Endothelial cell of umbilical vein (primary cell): Measurements from ENCODE around the gene BARX1.

Experiments
- POLR2A ChIP-seq: IDR thresholded peaks from 2 replicates; pipeline ENCODE4 v1.6.1; 2012; ENCODE audit warnings: low read depth, mild to moderate bottlenecking, control low read depth, low read length
- POLR2AphosphoS5 ChIP-seq: IDR thresholded peaks from 2 replicates; pipeline ENCODE4 v1.6.1; 2012; ENCODE audit warnings: low read depth, mild to moderate bottlenecking, control low read depth, low read length, moderate library complexity; ENCODE audit not compliant: insufficient read depth
- TF ChIP-seq, protein P1 (sequence below), 2 donors: IDR thresholded peaks; 1 replicate in 1 of 2; 2 replicates in 1 of 2; pipeline ENCODE4 v1.5.1; 2011; ENCODE audit warnings: low read length in 2 of 2, mild to moderate bottlenecking in 2 of 2, moderate library complexity in 2 of 2, control low read depth in 1 of 2, inconsistent platforms in 1 of 2, low read depth in 1 of 2; ENCODE audit not compliant: insufficient read depth in 1 of 2; ENCODE audit errors: extremely low read depth in 1 of 2

DNA sequence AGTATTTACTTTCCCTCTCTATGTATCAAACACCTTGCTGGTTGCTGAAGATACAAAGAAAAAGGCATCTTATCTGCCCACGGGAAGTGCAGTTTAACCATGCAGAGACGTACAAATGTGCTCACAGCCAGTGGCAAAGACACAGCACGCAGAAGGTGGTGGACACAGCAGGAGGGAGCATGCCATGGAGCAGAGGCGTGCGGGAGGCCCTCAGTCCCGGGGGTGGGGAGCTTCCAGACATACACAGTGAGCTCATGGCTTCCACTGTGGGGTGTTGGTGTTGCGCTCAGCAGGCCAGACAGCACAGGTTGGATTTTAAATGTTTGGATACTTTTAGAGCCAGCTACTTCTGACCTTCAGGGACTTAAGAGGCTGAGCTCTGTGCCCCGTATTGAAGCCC lies 8.8 kb upstream of the BARX1 start:
- TF ChIP-seq, protein P1, sequence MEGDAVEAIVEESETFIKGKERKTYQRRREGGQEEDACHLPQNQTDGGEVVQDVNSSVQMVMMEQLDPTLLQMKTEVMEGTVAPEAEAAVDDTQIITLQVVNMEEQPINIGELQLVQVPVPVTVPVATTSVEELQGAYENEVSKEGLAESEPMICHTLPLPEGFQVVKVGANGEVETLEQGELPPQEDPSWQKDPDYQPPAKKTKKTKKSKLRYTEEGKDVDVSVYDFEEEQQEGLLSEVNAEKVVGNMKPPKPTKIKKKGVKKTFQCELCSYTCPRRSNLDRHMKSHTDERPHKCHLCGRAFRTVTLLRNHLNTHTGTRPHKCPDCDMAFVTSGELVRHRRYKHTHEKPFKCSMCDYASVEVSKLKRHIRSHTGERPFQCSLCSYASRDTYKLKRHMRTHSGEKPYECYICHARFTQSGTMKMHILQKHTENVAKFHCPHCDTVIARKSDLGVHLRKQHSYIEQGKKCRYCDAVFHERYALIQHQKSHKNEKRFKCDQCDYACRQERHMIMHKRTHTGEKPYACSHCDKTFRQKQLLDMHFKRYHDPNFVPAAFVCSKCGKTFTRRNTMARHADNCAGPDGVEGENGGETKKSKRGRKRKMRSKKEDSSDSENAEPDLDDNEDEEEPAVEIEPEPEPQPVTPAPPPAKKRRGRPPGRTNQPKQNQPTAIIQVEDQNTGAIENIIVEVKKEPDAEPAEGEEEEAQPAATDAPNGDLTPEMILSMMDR (IDR thresholded peaks at IDR 0.05; ENCODE audit: extremely low read depth in 1 of 2, insufficient read depth in 1 of 2, low read depth in 1 of 2, low read length in 2 of 2): no peak
- TF ChIP-seq POLR2A (no peak), POLR2AphosphoS5 (no peak)
